H1 (cell line): ENCODE measurements around the gene COL4A1. TPM values are rescaled to one million over a fixed set of nuclear protein-coding genes. Genes with fewer than 3 reads are reported as not detected.
A peak's percentile ranks its signal among the peaks of the same experiment; 100 is the strongest.

ENCODE experiments used
- CTCF ChIA-PET: fragments of 300-600 bp; sonication (Branson Sonifier 250); formaldehyde crosslinking; loops from one replicate; lab custom pipeline; 2021; ENCODE audit not compliant: partially characterized antibody; lab: Charles Lee
- POLR2A ChIA-PET: fragments of 300-600 bp; sonication (Branson Sonifier 250); formaldehyde crosslinking; loops from one replicate; lab custom pipeline; 2021; ENCODE audit warnings: inconsistent platforms; ENCODE audit not compliant: partially characterized antibody; lab: Charles Lee
- DNase-seq, 2 experiments: peaks; one replicate each; pipeline versions ENCODE4 v3.0.0 to v3.0.0-alpha.2; 2010 to 2022; ENCODE audit warnings: low spot score in 2 of 2, low read depth in 1 of 2, mixed read lengths in 1 of 2
- FAIRE-seq: peaks from 2 replicates; lab custom pipeline; 2011; peaks lifted over from hg19 to GRCh38; lab: Jason Lieb, UNC
- H2AFZ ChIP-seq: 2 replicates; pipeline ENCODE4 v1.8.1; 2012; ENCODE audit warnings: low read length, inconsistent platforms
- H2AK5ac ChIP-seq: 2 replicates; pipeline ENCODE4 v1.6.1; 2013; ENCODE audit warnings: low read depth, low read length
- H2BK120ac ChIP-seq: replicated peaks from 2 replicates; pipeline ENCODE3; 2013; ENCODE audit warnings: low read depth, low read length, inconsistent platforms
- H2BK12ac ChIP-seq: 2 replicates; pipeline ENCODE4 v1.6.1; 2013; ENCODE audit warnings: low read depth, low read length
- H2BK15ac ChIP-seq: 2 replicates; pipeline ENCODE4 v1.6.1; 2013; ENCODE audit warnings: low read length
- H2BK20ac ChIP-seq: 2 replicates; pipeline ENCODE4 v1.6.1; 2013; ENCODE audit warnings: low read length
- H2BK5ac ChIP-seq: 2 replicates; pipeline ENCODE4 v1.6.1; 2013; ENCODE audit warnings: low read depth, low read length
- H3K14ac ChIP-seq: 2 replicates; pipeline ENCODE4 v1.6.1; 2013; ENCODE audit warnings: inconsistent platforms; ENCODE audit not compliant: insufficient read length
- H3K18ac ChIP-seq: 2 replicates; pipeline ENCODE4 v1.6.1; 2013; ENCODE audit warnings: low read length; ENCODE audit errors: extremely low read depth
- H3K23ac ChIP-seq: 2 replicates; pipeline ENCODE4 v1.6.1; 2013; ENCODE audit warnings: inconsistent platforms; ENCODE audit not compliant: insufficient read length
- H3K23me2 ChIP-seq: 2 replicates; pipeline ENCODE4 v1.6.1; 2013; ENCODE audit warnings: low read depth, low read length
- H3K27ac ChIP-seq: 2 replicates; pipeline ENCODE4 v1.6.1; 2011; ENCODE audit warnings: low read depth, low read length, inconsistent platforms
- H3K27me3 ChIP-seq, 4 experiments: replicated peaks in 1 of 4; 1 replicate in 1 of 4; 2 replicates in 3 of 4; pipeline versions ENCODE4 v1.6.1 to v1.8.1; 2011 to 2013; ENCODE audit warnings: low read length in 3 of 4, mild to moderate bottlenecking in 3 of 4, inconsistent platforms in 2 of 4, mixed read lengths in 2 of 4, moderate library complexity in 1 of 4; ENCODE audit not compliant: control insufficient read depth in 3 of 4, insufficient read depth in 3 of 4; ENCODE audit errors: extremely low read depth in 1 of 4
- H3K36me3 ChIP-seq, 4 experiments: 2 replicates each; pipeline versions ENCODE4 v1.6.1 to v1.8.1; 2011 to 2013; ENCODE audit warnings: mild to moderate bottlenecking in 4 of 4, low read length in 3 of 4, moderate library complexity in 2 of 4, control low read depth in 1 of 4, inconsistent platforms in 1 of 4; ENCODE audit not compliant: insufficient read depth in 4 of 4, control insufficient read depth in 2 of 4
- H3K4ac ChIP-seq: replicated peaks from 2 replicates; pipeline ENCODE3; 2013; ENCODE audit warnings: low read length, low read depth, mixed read lengths, inconsistent platforms; ENCODE audit not compliant: insufficient read length
- H3K4me1 ChIP-seq, 4 experiments: replicated peaks in 1 of 4; 1 replicate in 1 of 4; 2 replicates in 3 of 4; pipeline versions ENCODE4 v1.6.1 to v1.8.1; 2011 to 2013; ENCODE audit warnings: low read length in 3 of 4, inconsistent platforms in 2 of 4, mixed read lengths in 1 of 4; ENCODE audit not compliant: insufficient read depth in 4 of 4, control insufficient read depth in 3 of 4
- H3K4me2 ChIP-seq, 2 experiments: 2 replicates each; pipeline versions ENCODE4 v1.6.1 to v1.8.1; 2011 to 2013; ENCODE audit warnings: low read depth in 2 of 2, low read length in 2 of 2, control low read depth in 1 of 2, inconsistent platforms in 1 of 2, mild to moderate bottlenecking in 1 of 2; ENCODE audit not compliant: insufficient read depth in 1 of 2
- H3K4me3 ChIP-seq, 4 experiments: fragments of 200-600, 300-600 bp in 1 of 4; sonication (generic), shearing (Covaris generic), sonication (Bioruptor Twin) in 1 of 4; 2 replicates each; pipeline versions ENCODE4 v1.5.1 to v1.8.1; 2011 to 2016; ENCODE audit warnings: low read length in 4 of 4, low read depth in 3 of 4, control low read depth in 2 of 4, inconsistent platforms in 2 of 4, mild to moderate bottlenecking in 2 of 4, mixed read lengths in 1 of 4, moderate library complexity in 1 of 4; ENCODE audit not compliant: insufficient read depth in 2 of 4; ENCODE audit errors: extremely low read depth in 1 of 4
- H3K56ac ChIP-seq: replicated peaks from 2 replicates; pipeline ENCODE3; 2013; ENCODE audit warnings: low read depth, mild to moderate bottlenecking, mixed read lengths, low read length, inconsistent platforms; ENCODE audit not compliant: insufficient read length
- H3K79me1 ChIP-seq: 2 replicates; pipeline ENCODE4 v1.6.1; 2013; ENCODE audit warnings: low read depth, low read length, control low read depth
- H3K79me2 ChIP-seq, 2 experiments: 2 replicates each; pipeline versions ENCODE4 v1.6.1 to v1.8.1; 2012 to 2013; ENCODE audit warnings: low read length in 2 of 2, mild to moderate bottlenecking in 2 of 2, inconsistent platforms in 1 of 2; ENCODE audit not compliant: insufficient read depth in 2 of 2, control insufficient read depth in 1 of 2
- H3K9ac ChIP-seq, 4 experiments: replicated peaks in 1 of 4; 1 replicate in 1 of 4; 2 replicates in 3 of 4; pipeline versions ENCODE4 v1.6.1 to v1.8.1; 2011 to 2013; ENCODE audit warnings: low read depth in 3 of 4, low read length in 3 of 4, control low read depth in 2 of 4, mild to moderate bottlenecking in 2 of 4, moderate library complexity in 2 of 4, inconsistent platforms in 1 of 4; ENCODE audit errors: extremely low read depth in 1 of 4
- H3K9me3 ChIP-seq, 2 experiments: 2 replicates each; pipeline versions ENCODE4 v1.6.1 to v1.8.1; 2012 to 2013; ENCODE audit warnings: mild to moderate bottlenecking in 2 of 2, moderate library complexity in 2 of 2, control low read depth in 1 of 2, inconsistent platforms in 1 of 2, low read depth in 1 of 2, low read length in 1 of 2, mixed read lengths in 1 of 2; ENCODE audit not compliant: insufficient read depth in 2 of 2
- H4K20me1 ChIP-seq, 2 experiments: replicated peaks in 1 of 2; 2 replicates each; pipeline versions ENCODE3 to v1.8.1; 2011 to 2013; ENCODE audit warnings: inconsistent platforms in 2 of 2, low read length in 2 of 2, mild to moderate bottlenecking in 1 of 2; ENCODE audit not compliant: insufficient read depth in 2 of 2, control insufficient read depth in 1 of 2
- H4K5ac ChIP-seq: 2 replicates; pipeline ENCODE4 v1.6.1; 2013; ENCODE audit warnings: low read length, low read depth, mixed read lengths, inconsistent platforms; ENCODE audit not compliant: insufficient read length
- H4K8ac ChIP-seq: 2 replicates; pipeline ENCODE4 v1.8.0; 2013; ENCODE audit warnings: mild to moderate bottlenecking, moderate library complexity, low read length, inconsistent platforms; ENCODE audit not compliant: insufficient read depth; ENCODE audit errors: extremely low read depth
- H4K91ac ChIP-seq: replicated peaks from 2 replicates; pipeline ENCODE3; 2013; ENCODE audit warnings: low read length, mixed read lengths, inconsistent platforms; ENCODE audit not compliant: insufficient read length
- HDAC2 ChIP-seq, 2 experiments: fragments of 300-600 bp in 1 of 2; sonication (generic) in 1 of 2; IDR thresholded peaks; 2 replicates each; pipeline ENCODE4 v1.6.1; 2011 to 2012; ENCODE audit warnings: low read depth in 2 of 2, low read length in 2 of 2, mild to moderate bottlenecking in 2 of 2, moderate library complexity in 2 of 2, borderline replicate concordance in 1 of 2, inconsistent platforms in 1 of 2
- SIRT6 ChIP-seq: IDR thresholded peaks from one replicate; pipeline ENCODE4 v1.7.1; 2012; ENCODE audit warnings: low read length, inconsistent platforms
- SRF ChIP-seq: IDR thresholded peaks from 2 replicates; pipeline ENCODE4 v1.6.1; 2011; ENCODE audit warnings: mild to moderate bottlenecking, low read depth, low read length, moderate library complexity
- WGBS, 2 experiments: shearing (Covaris generic) in 1 of 2; methylation state at CpG; one replicate each; pipeline versions ENCODE4 v1.1.6 to v1.1.7; 2013 to 2015; ENCODE audit warnings: low lambda C conversion rate in 2 of 2, mixed read lengths in 2 of 2, inconsistent platforms in 1 of 2, low coverage in 1 of 2, missing lambda C conversion rate in 1 of 2; ENCODE audit not compliant: insufficient replicate concordance in 2 of 2, insufficient coverage in 1 of 2, insufficient read length in 1 of 2; ENCODE audit errors: extremely low coverage in 1 of 2, missing lambda C conversion rate in 1 of 2; 5-methylcytosine and 5-hydroxymethylcytosine counted together
- polyA plus RNA-seq, 7 experiments: library from polyadenylated mRNA; depleted of rRNA in 3 of 7; stranded (reverse) in 5 of 7; unstranded in 2 of 7; fragments of >200 nt in 5 of 7; fragments of 200-250 nt in 2 of 7; gene quantifications; 1 replicate in 5 of 7; 2 replicates in 1 of 7; 4 replicates in 1 of 7; pipeline versions ENCODE4 v1.2.1 to v1.2.3, GENCODE V29; 2011 to 2013; ENCODE audit warnings: missing spikeins in 2 of 7, mixed read lengths in 2 of 7
- total RNA-seq: library from RNA; stranded (reverse); fragmentation: NEBNext Ultra II Directional; extraction: Animal tissue kit (Norgen Biotek cat#: 25700); gene quantifications from 2 replicates; pipeline ENCODE4 v1.2.1, GENCODE V29; 2021

Gene COL4A1
- total and polyA plus RNA-seq, 2 of the 8 experiments (the other 6 are each of a cell fraction or from before 2014, with no cell fraction given), result 30.7 to 82.0 TPM

- TF ChIP-seq HDAC2 (IDR thresholded peaks at IDR 0.05; ENCODE audit: borderline replicate concordance in 1 of 2, low read depth in 2 of 2, low read length in 2 of 2) (no peak), SIRT6 (no peak), SRF (no peak)
- WGBS, 2 experiments, result 91% methylated on average over 11 of the region's 11 CpGs; no CpG with 5 or more reads in 1 of the 2 experiments
- H3K4me2 ChIP-seq, result no peak overlapping the region
- H3K23ac ChIP-seq, result no peak overlapping the region
- H2AFZ ChIP-seq, result no peak overlapping the region
- no peak overlapping the region for H4K8ac ChIP-seq
- no peak overlapping the region for H3K4ac ChIP-seq
- no peak overlapping the region for H3K18ac ChIP-seq
- H2AK5ac ChIP-seq, result 0 out of 2 replicates have a peak overlapping the region, but pooled peaks have one; percentile 39
- H3K9ac ChIP-seq, result no peak overlapping the region
- no peaks in the 10 kb centered on the region for H3K23me2 ChIP-seq
- H3K79me1 ChIP-seq, result no peaks in the 10 kb centered on the region
- POLR2A ChIA-PET, result no interaction called here
- no peaks in the 10 kb centered on the region for H3K27me3 ChIP-seq
- no peak overlapping the region for H4K5ac ChIP-seq
- no peak overlapping the region for H2BK5ac ChIP-seq
- no peaks in the 10 kb centered on the region for H3K9me3 ChIP-seq
- H3K79me2 ChIP-seq, result no peaks in the 10 kb centered on the region
- H3K4me3 ChIP-seq, result no peak overlapping the region
- no peak overlapping the region for H3K56ac ChIP-seq
- no peak overlapping the region for H3K14ac ChIP-seq
- no peak overlapping the region for H2BK120ac ChIP-seq
- H4K91ac ChIP-seq, result no peak overlapping the region
- no peak overlapping the region for H3K27ac ChIP-seq
- H3K36me3 ChIP-seq, result peaks cover 0 to 18% (median 7%) of the 10 kb centered on the region in 4 experiments; a peak in 7 of 8 replicates
- no peaks in the 10 kb centered on the region for H4K20me1 ChIP-seq
- FAIRE-seq, result no peak
- CTCF ChIA-PET, result no interaction called here
- no peak overlapping the region for H2BK15ac ChIP-seq
- H2BK20ac ChIP-seq, result no peak overlapping the region
- DNase-seq, result no peak
- H3K4me1 ChIP-seq, result peaks cover 0 to 3% (median 0%) of the 10 kb centered on the region in 4 experiments; a peak in 2 of 7 replicates
- H2BK12ac ChIP-seq, result no peak overlapping the region; the same call in 1 of the 2 replicates
Observed at GRCh38 chr13:110182003-110182402, 125.0 kb downstream of the COL4A1 start.
